ENCODE results near the gene IL15RA.

- TF ChIP-seq CTCF (IDR thresholded peaks at IDR 0.05): no peak
- TF ChIP-seq POLR2A (IDR thresholded peaks at IDR 0.05): no peak
These were observed 48.4 kb upstream of the IL15RA start for GRCh38 chr10:6025683-6026255.

Data from gastroesophageal sphincter (tissue), 3 donors.